Keratinocyte (primary cell): ENCODE data around the gene DLG2. TPM values are rescaled to one million over a fixed set of nuclear protein-coding genes. Genes with fewer than 3 reads are reported as not detected.

Experiments used
- DNase-seq: peaks from one replicate; pipeline ENCODE4 v3.0.0-alpha.2; 2011; ENCODE audit warnings: low read depth, missing footprints, low spot score
- FAIRE-seq: peaks from 2 replicates; lab custom pipeline; 2011; peaks lifted over from hg19 to GRCh38; lab: Jason Lieb, UNC
- H2AFZ ChIP-seq: 2 replicates; pipeline ENCODE4 v1.6.0; 2012; ENCODE audit warnings: low read length, control low read depth, inconsistent platforms; ENCODE audit not compliant: control insufficient read depth
- H3K27ac ChIP-seq: 2 replicates; pipeline ENCODE4 v1.5.1; 2011; ENCODE audit warnings: low read length; ENCODE audit not compliant: control insufficient read depth, insufficient read depth
- H3K27me3 ChIP-seq: 3 replicates; pipeline ENCODE4 v1.6.0; 2011; ENCODE audit warnings: low read length; ENCODE audit not compliant: control insufficient read depth, insufficient read depth; ENCODE audit errors: extremely low read depth
- H3K36me3 ChIP-seq, 2 experiments: 2 replicates in 1 of 2; 3 replicates in 1 of 2; pipeline ENCODE4 v1.5.1; 2011; ENCODE audit warnings: low read length in 2 of 2, mild to moderate bottlenecking in 1 of 2; ENCODE audit not compliant: control insufficient read depth in 2 of 2, insufficient read depth in 2 of 2; ENCODE audit errors: extremely low read depth in 1 of 2
- H3K4me1 ChIP-seq: 3 replicates; pipeline ENCODE4 v1.5.1; 2011; ENCODE audit warnings: low read length; ENCODE audit not compliant: control insufficient read depth, insufficient read depth; ENCODE audit errors: extremely low read depth
- H3K4me2 ChIP-seq: 3 replicates; pipeline ENCODE4 v1.6.0; 2011; ENCODE audit warnings: low read depth, low read length; ENCODE audit not compliant: control insufficient read depth, insufficient read depth; ENCODE audit errors: extremely low read depth
- H3K4me3 ChIP-seq, 3 experiments: fragments of 200-600 bp in 1 of 3; sonication (generic) in 1 of 3; 2 replicates in 2 of 3; 3 replicates in 1 of 3; pipeline ENCODE4 v1.5.1; 2011 to 2016; ENCODE audit warnings: low read length in 3 of 3, mild to moderate bottlenecking in 3 of 3, control low read depth in 2 of 3, inconsistent platforms in 1 of 3, low read depth in 1 of 3, mixed read lengths in 1 of 3, mixed run types in 1 of 3, moderate library complexity in 1 of 3; ENCODE audit not compliant: control insufficient read depth in 2 of 3, insufficient read depth in 2 of 3; ENCODE audit errors: extremely low read depth in 1 of 3
- H3K79me2 ChIP-seq: 2 replicates; pipeline ENCODE4 v1.6.0; 2012; ENCODE audit warnings: low read length; ENCODE audit not compliant: control insufficient read depth, insufficient read depth
- H3K9ac ChIP-seq: 3 replicates; pipeline ENCODE4 v1.6.0; 2011; ENCODE audit warnings: low read length; ENCODE audit not compliant: control insufficient read depth, insufficient read depth; ENCODE audit errors: extremely low read depth
- H3K9me1 ChIP-seq: 3 replicates; pipeline ENCODE4 v1.6.0; 2011; ENCODE audit warnings: low read length; ENCODE audit not compliant: control insufficient read depth, insufficient read depth; ENCODE audit errors: extremely low read depth
- H3K9me3 ChIP-seq: 2 replicates; pipeline ENCODE4 v1.5.1; 2012; ENCODE audit warnings: low read depth, low read length; ENCODE audit not compliant: control insufficient read depth
- H4K20me1 ChIP-seq: 3 replicates; pipeline ENCODE4 v1.6.0; 2011; ENCODE audit warnings: low read length; ENCODE audit not compliant: control insufficient read depth, insufficient read depth; ENCODE audit errors: extremely low read depth
- EZH2 ChIP-seq: IDR thresholded peaks from one replicate; pipeline ENCODE4 v1.6.1; 2012; ENCODE audit warnings: inconsistent platforms, mild to moderate bottlenecking, low read length, moderate library complexity
- dilution Hi-C: fragments of 300-500 bp; cut with MboI; formaldehyde crosslinking; loops from one replicate; pipeline ENCODE4 v1.7.0; 2020; ENCODE audit warnings: low sequenced_read_pairs; ENCODE audit not compliant: extremely low pct_ligation_motif_present
- polyA plus RNA-seq, 5 experiments: library from polyadenylated mRNA; depleted of rRNA in 3 of 5; stranded (reverse) in 3 of 5; stranded (forward) in 1 of 5; unstranded in 1 of 5; fragments of >200 nt; gene quantifications; 1 replicate in 1 of 5; 2 replicates in 3 of 5; 3 replicates in 1 of 5; pipeline versions ENCODE4 v1.2.1 to v1.2.3, GENCODE V29; 2011 to 2012; ENCODE audit warnings: missing spikeins in 2 of 5, low read depth in 1 of 5, low replicate concordance in 1 of 5
- TF ChIP-seq, protein P1 (sequence below), 3 experiments: IDR thresholded peaks in 1 of 3; conservative IDR thresholded peaks in 1 of 3; optimal IDR thresholded peaks in 1 of 3; 2 replicates in 2 of 3; 3 replicates in 1 of 3; pipeline versions ENCODE3 to v1.5.1; 2011; ENCODE audit warnings: low read length in 3 of 3, mild to moderate bottlenecking in 3 of 3, moderate library complexity in 2 of 3, control low read depth in 1 of 3, inconsistent platforms in 1 of 3; ENCODE audit not compliant: insufficient read depth in 2 of 3; ENCODE audit errors: extremely low read depth in 1 of 3

DLG2 gene
- polyA plus RNA-seq, 1 donor (not counting 4 experiments of a cell fraction or from before 2014, with no cell fraction given), result 0.55 TPM

DNA sequence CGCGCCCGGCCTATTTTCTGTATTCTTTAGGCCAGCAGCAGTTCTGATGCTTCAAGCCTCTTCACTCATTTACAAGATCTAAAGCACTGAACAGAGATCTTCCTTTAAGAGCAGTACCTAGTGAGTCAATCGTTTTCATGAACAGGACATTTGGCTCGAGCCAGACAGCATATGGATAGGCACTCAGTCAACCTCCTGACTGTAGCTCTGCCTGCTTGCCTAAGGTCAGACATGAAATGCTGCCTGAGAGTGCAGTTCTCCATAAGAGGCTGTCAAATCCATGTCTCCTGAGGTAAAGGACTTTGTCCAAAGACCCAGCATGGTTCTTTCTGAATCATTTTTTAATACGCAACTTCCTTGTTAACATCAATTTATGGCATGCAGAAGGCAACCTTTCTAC, 941.2 kb downstream of the DLG2 start:
- TF ChIP-seq, protein P1, sequence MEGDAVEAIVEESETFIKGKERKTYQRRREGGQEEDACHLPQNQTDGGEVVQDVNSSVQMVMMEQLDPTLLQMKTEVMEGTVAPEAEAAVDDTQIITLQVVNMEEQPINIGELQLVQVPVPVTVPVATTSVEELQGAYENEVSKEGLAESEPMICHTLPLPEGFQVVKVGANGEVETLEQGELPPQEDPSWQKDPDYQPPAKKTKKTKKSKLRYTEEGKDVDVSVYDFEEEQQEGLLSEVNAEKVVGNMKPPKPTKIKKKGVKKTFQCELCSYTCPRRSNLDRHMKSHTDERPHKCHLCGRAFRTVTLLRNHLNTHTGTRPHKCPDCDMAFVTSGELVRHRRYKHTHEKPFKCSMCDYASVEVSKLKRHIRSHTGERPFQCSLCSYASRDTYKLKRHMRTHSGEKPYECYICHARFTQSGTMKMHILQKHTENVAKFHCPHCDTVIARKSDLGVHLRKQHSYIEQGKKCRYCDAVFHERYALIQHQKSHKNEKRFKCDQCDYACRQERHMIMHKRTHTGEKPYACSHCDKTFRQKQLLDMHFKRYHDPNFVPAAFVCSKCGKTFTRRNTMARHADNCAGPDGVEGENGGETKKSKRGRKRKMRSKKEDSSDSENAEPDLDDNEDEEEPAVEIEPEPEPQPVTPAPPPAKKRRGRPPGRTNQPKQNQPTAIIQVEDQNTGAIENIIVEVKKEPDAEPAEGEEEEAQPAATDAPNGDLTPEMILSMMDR (optimal IDR thresholded peaks at IDR 0.05 in 1 of 3, IDR thresholded peaks at IDR 0.05 in 1 of 3, conservative IDR thresholded peaks at IDR 0.05 in 1 of 3; ENCODE audit: extremely low read depth in 1 of 3, insufficient read depth in 2 of 3, low read length in 3 of 3), result no peak
- TF ChIP-seq EZH2, result no peak
- FAIRE-seq (no peak), DNase-seq (no peak)
- Histone ChIP-seq H3K27ac (no peak overlapping the region), H3K4me1 (no peaks in the 10 kb centered on the region), H3K9me1 (no peaks in the 10 kb centered on the region), H3K9ac (no peak overlapping the region), H3K4me3 (no peak overlapping the region), H3K27me3 (no peaks in the 10 kb centered on the region), H3K4me2 (no peak overlapping the region), H2AFZ (no peak overlapping the region), H4K20me1 (no peaks in the 10 kb centered on the region), H3K79me2 (no peaks in the 10 kb centered on the region), H3K9me3 (no peaks in the 10 kb centered on the region), H3K36me3 (no peaks in the 10 kb centered on the region)
- dilution Hi-C loops, result no loop called here

DNA sequence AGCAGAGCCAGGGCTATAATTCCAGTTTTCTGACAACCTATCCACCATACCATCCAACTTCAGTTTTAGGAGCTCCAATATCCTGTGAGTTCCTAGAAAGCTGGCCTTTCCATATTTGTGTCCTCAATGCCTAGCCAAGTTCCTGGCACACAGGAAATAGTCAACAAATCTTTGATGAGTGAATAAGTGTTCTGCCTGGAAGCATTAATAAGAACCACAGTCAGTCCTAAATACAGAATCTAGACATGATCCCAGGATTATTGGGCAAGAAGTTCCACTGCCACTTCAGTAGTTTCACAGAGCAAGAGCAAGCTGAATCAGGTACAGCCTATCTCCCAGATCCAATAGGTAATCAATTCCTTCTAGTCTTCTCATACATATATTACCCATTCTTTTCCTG, 942.0 kb downstream of the DLG2 start:
- no peak overlapping the region for H3K4me2 ChIP-seq
- no peaks in the 10 kb centered on the region for H3K9me3 ChIP-seq
- no peak overlapping the region for H3K27ac ChIP-seq
- H3K9ac ChIP-seq, result no peak overlapping the region
- TF ChIP-seq, protein P1 (optimal IDR thresholded peaks at IDR 0.05 in 1 of 3, IDR thresholded peaks at IDR 0.05 in 1 of 3, conservative IDR thresholded peaks at IDR 0.05 in 1 of 3; ENCODE audit: extremely low read depth in 1 of 3, insufficient read depth in 2 of 3, low read length in 3 of 3), result no peak
- no peak for TF ChIP-seq EZH2
- H2AFZ ChIP-seq, result no peak overlapping the region
- no peaks in the 10 kb centered on the region for H3K9me1 ChIP-seq
- FAIRE-seq, result no peak
- no peaks in the 10 kb centered on the region for H3K27me3 ChIP-seq
- no peaks in the 10 kb centered on the region for H3K4me1 ChIP-seq
- no peaks in the 10 kb centered on the region for H3K79me2 ChIP-seq
- H3K4me3 ChIP-seq, result no peak overlapping the region
- H4K20me1 ChIP-seq, result no peaks in the 10 kb centered on the region
- no peak for DNase-seq
- dilution Hi-C loops, result no loop called here
- H3K36me3 ChIP-seq, result no peaks in the 10 kb centered on the region
